Stimulated activated CD4-positive, alpha-beta T cell treated with anti-CD3 and anti-CD28 coated beads, Interleukin-12 subunit alpha, Interleukin-12 subunit beta, amount 100 ng/mL, for 24 hours (primary cell): Measurements from ENCODE around the gene OTOP2.
"Not testable (repeated sequence)": the region's sequence is repeated elsewhere in the genome, so short reads cannot be mapped to it uniquely, and the experiment has no call there.

ENCODE experiments used
- DNase-seq, 2 experiments: peaks; one replicate each; pipeline ENCODE4 v3.0.0-alpha.2; 2020; ENCODE audit warnings: low read depth in 2 of 2

OTOP2 gene

DNA sequence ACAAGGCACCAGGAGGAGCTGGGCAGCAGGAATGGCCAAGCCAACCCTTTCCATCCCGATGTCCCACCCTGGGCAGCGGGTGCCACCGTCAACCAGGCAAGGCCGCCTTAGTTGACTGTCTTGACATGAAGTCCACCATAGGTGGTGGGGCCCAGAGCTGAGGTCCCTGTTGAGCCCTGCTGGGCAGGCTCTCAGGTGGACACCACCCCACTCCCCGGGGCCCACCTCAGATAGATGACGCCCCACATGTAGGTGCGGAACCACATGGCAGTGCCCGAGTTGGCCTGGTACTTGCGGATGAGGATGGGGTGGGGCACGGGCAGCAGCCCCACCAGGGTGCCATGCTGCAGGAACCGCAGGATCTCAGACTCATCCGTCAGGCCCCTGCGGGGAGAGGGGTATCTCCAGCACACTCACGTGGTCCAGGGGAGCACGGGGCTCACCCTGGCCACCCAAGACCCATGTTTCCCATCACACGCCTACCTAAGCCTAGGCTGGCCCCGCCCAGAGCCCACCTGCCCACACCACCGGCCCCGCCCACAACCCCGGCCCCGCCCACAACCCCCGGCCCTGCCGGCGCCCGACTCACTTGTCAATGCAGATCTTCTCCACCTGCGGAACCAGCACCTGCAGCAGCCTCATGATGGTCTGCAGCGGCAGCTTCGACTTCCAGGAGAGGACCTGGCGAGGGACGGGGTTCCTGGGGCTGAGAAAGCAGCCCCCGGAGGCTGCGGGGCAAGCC, 27.8 kb downstream of the OTOP2 start:
- DNase-seq, result no peak

DNA sequence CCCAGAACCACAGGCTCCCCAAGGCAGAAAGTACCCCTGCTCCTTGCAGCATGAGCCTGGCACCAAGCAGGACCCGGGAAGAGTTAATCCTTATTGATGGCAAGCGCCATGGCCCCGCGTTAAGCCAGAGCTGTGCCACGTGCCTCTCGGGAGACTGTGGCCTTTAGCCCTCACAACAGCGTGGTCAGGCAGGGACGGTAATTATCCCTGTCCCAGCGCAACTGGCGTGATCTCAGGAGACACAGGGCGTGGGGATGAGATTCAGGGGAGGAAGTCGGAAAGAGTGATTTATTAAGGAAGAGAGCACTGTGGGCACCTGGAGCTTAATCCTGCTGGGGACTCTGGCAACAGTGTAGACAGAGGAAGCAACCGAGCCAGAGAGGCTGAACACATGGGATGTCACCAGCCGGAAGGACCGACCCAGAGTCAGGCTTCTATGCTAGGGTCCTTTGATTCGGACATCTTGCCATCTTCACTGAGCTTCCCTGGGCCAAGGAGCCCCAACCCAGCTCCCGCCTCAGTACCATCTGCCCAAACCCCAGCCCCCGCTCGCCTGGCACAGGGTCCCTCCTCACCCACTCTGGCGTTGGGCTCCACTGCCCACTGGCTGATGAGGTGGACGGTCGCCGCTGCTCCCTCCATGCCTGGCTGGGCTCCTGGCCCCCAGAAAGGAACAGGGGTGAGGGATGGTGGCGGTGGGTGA, 28.5 kb downstream of the OTOP2 start:
- DNase-seq, result no peak

DNA sequence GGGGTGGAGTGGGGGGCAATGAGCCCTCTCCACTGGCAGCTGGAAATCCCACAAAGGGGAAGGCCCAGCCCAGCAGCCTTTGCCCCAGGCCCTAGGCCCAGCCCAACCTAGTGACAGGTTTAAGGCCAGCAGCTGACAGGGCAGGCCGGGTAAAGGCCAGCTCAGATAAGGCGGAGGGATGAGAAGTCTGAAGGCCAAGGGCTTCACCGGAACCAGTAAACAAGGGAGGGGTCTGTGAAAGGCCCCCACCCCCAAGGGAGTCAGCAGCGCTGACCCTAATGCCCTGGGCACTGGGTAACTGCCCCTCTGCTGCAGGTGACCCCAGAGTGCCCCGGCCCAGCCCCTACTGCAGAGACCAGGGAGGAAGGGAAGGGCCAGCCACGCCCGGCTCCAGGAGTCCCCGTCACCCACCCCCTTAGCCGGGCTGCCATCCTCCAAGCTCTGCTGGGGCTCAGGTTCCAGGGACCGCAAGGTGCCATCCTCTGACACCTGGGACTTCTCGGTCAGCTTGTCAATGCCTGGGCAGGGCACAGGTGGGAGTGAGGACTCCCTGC, 29.1 kb downstream of the OTOP2 start:
- no peak for DNase-seq

- DNase-seq, result no peak
Measured at GRCh38 chr17:74954115-74954514, 30.0 kb downstream of the OTOP2 start.

DNA sequence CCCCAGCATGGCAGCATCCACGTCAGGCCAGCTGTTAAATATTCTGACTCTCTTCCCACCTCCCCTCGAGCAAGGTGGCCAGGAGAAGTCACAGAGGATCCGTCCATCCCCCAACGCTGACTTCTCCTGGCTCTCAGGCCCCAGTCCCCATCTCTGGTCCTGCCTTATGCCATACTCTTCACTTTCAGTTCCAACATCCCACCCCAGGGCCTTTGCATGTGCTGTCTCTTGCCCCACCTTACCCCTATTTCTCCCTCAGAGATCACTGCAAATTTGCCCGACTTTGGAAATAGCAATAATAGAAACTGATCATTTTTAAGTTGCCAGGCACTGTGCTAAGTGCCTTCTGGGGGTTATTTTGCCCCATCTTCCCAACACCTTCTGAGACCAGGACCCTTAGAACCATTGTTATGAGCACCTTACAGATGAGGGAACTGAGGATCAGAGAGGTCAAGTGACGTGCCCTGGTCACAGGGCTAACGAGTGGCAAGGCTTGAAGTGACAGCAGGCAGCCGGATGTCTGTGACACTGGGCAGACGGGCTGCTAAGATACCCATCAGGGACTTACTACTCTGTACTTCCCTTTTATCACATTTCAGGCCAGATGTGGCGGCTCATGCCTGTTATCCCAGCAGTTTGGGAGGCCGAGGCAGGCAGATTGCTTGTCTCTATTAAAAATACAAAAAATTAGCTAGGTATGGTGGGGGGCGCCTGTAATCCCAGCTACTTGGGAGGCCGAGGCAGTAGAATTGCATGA, 30.8 kb downstream of the OTOP2 start:
- DNase-seq, result no peak

- no peak for DNase-seq
Measured at GRCh38 chr17:74956093-74956492, 32.0 kb downstream of the OTOP2 start.

- DNase-seq, result peak; percentile 47 to 81
Measured at GRCh38 chr17:74957935-74958740, 34.1 kb downstream of the OTOP2 start.

GRCh38 chr17:74959826-74960515, 35.9 kb downstream of the OTOP2 start:
- DNase-seq, result no peak

- peak in 1 of 2 experiments; percentile 61 for DNase-seq
Measured at GRCh38 chr17:74960570-74961342, 36.7 kb downstream of the OTOP2 start.

GRCh38 chr17:74961657-74962350, 37.7 kb downstream of the OTOP2 start:
- DNase-seq, result peak; percentile 57 to 86

GRCh38 chr17:74962622-74963394, 38.7 kb downstream of the OTOP2 start:
- DNase-seq, result no peak

DNA sequence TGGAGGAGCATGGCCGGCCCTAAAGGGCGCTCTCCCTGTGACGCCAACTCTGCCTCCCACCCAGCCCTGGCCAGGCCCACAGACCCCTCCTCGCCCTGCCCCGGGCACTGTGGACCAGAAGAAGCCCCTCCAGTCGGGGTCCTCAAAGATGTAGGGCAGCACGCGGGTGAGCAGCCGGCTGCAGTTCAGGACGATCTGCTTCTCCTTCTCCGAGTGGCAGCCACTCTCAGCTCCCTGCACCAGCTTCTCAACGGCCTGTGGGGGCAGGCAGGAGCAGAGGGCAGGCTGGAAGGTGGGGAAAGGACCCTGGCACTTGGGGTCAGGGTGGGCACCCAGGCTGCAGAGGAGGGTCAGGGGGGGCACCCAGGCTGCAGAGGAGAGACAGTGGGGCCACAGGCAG, 39.6 kb downstream of the OTOP2 start:
- no peak for DNase-seq

DNA sequence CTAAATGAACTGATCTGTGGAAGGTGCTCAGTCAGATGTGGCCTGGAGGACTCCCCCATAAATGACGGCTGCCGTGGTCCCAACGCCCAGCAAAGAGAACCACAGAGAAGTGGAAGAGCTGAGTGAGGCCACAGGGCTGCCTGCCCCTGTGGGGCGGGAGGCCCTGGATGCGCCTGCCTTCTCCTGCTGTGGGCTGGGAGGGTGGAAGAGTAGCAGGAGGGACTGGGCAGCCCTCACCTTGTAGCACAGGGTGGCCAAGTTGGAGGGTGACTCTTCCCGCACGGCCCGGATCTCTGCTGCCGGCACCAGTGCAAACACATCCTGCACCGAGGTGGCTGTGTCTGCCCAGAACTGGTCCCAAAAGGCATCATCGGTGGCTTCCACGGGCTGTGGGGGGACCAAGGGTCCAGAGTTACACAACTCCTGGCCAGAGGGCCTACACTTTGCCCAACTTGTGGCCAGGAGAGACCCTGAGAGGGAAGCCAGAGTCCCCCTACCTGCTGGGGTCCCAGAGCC, 40.2 kb downstream of the OTOP2 start:
- no peak for DNase-seq

DNA sequence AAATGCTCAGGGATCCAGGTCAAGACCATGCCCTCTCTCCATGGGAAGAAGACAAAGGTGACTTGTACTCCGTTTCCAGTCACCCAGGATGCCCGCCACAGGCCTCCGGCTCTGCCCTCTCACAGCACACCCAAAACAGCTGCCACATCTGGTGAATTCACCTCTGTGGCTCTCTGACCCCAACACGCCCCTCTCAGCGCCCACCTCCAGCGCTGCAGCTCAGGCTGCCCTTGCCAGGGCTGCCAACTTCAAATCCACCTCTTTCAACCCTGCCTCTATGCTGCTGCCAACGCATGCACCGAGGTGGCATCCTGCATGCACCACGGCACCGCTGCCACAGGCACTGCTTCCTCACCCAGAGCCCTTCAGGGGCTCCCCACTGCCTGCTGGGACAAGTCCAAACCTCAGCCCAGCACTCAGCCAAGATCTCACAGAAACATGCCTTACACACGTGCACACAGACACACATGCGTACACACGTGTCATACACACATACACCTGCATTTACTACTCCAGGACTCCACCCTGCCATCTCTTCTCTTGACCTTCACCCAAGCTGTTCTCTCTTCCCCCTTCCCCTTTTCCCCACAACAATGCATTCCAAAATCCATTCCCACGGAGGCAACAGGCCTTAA, 41.0 kb downstream of the OTOP2 start:
- DNase-seq, result no peak

GRCh38 chr17:74968361-74968780, 44.3 kb downstream of the OTOP2 start:
- no peak for DNase-seq

GRCh38 chr17:74969501-74969900, 45.4 kb downstream of the OTOP2 start:
- DNase-seq, result not testable (repeated sequence)

GRCh38 chr17:74970395-74970794, 46.3 kb downstream of the OTOP2 start:
- DNase-seq, result no peak
